Skeletal muscle tissue (tissue), 4 donors: ENCODE measurements around the gene PHGDH. TPM values are rescaled to one million over a fixed set of nuclear protein-coding genes. Genes with fewer than 3 reads are reported as not detected.

Source experiments
- H3K27ac ChIP-seq: one replicate; pipeline ENCODE4 v1.7.0; 2013; ENCODE audit warnings: mild to moderate bottlenecking, low read depth, low read length, inconsistent platforms
- H3K27me3 ChIP-seq, 3 donors: one replicate each; pipeline ENCODE4 v1.7.0; 2013; ENCODE audit warnings: low read length in 3 of 3; ENCODE audit not compliant: control insufficient read depth in 3 of 3, insufficient read depth in 3 of 3
- H3K36me3 ChIP-seq, 3 donors: one replicate each; pipeline ENCODE4 v1.7.0; 2013; ENCODE audit warnings: low read length in 3 of 3; ENCODE audit not compliant: control insufficient read depth in 3 of 3, insufficient read depth in 3 of 3
- H3K4me1 ChIP-seq, 3 donors: one replicate each; pipeline ENCODE4 v1.7.0; 2013; ENCODE audit warnings: low read length in 3 of 3, mild to moderate bottlenecking in 3 of 3; ENCODE audit not compliant: control insufficient read depth in 3 of 3, insufficient read depth in 3 of 3
- H3K4me3 ChIP-seq, 3 donors: one replicate each; pipeline ENCODE4 v1.7.0; 2013; ENCODE audit warnings: low read length in 3 of 3
- H3K9ac ChIP-seq, 3 donors: one replicate each; pipeline ENCODE4 v1.7.0; 2013; ENCODE audit warnings: low read length in 3 of 3, mild to moderate bottlenecking in 3 of 3, moderate library complexity in 2 of 3, low read depth in 1 of 3
- H3K9me3 ChIP-seq, 3 donors: one replicate each; pipeline ENCODE4 v1.7.0; 2013; ENCODE audit warnings: low read length in 3 of 3; ENCODE audit not compliant: control insufficient read depth in 3 of 3
- total RNA-seq: library from RNA; depleted of rRNA; stranded (reverse); fragments of >200 nt; gene quantifications from one replicate; pipeline ENCODE4 v1.2.3, GENCODE V29; 2014
- donor health status: Osteomylitis.

PHGDH gene
- total RNA-seq, 1 donor from 2014 or later: 50.1 TPM

GRCh38 chr1:119768778-119769177 lies 57.0 kb downstream of the PHGDH start, which contains the start of gene HMGCS2:
Gene HMGCS2 (minus strand): TSS chr1:119768905. CDS start chr1:119768844, 61 bp downstream.
- no peaks in the 10 kb centered on the region for H3K9me3 ChIP-seq
- no peak within 1 kb of the TSS for H3K4me3 ChIP-seq
- H3K27ac ChIP-seq: no peak within 1 kb of the TSS
- no peaks in the 10 kb centered on the region for H3K36me3 ChIP-seq
- no peak within 1 kb of the TSS for H3K9ac ChIP-seq
- H3K4me1 ChIP-seq: peaks cover under 1 to 3% (median under 1%) of the 10 kb centered on the region in 3 donors
- no peaks in the 10 kb centered on the region for H3K27me3 ChIP-seq

- no peaks in the 10 kb centered on the region for H3K9me3 ChIP-seq
- H3K9ac ChIP-seq: no peak overlapping the region
- H3K27ac ChIP-seq: no peak overlapping the region
- no peaks in the 10 kb centered on the region for H3K27me3 ChIP-seq
- H3K4me3 ChIP-seq: no peak overlapping the region
- peaks cover 4 to 6% (median 4%) of the 10 kb centered on the region in 3 donors for H3K4me1 ChIP-seq
- H3K36me3 ChIP-seq: no peaks in the 10 kb centered on the region
These were observed 59.3 kb downstream of the PHGDH start for GRCh38 chr1:119771016-119771415.

DNA sequence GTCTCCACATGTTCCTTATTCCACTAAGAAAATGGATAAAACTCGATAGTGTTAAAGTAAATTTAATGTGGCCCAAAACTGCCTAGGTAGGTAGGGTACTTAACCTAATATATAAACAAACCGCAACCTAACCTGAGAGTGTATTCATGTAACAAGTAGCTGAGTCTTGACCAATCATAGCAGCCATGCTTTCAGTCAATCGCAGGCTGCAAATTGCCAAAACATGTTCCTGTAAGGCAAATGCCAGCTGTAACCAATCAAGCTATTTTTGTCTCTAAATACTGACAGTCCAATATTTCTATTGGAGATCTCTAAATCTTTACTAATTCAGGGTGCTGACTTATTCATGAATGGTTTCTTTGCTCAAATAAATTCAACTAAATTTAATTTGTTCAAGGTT lies 60.0 kb downstream of the PHGDH start:
- Histone ChIP-seq H3K4me3 (no peak overlapping the region), H3K27me3 (no peaks in the 10 kb centered on the region), H3K27ac (no peak overlapping the region), H3K9me3 (no peaks in the 10 kb centered on the region), H3K4me1 (peaks cover 4 to 6% (median 4%) of the 10 kb centered on the region in 3 donors), H3K9ac (no peak overlapping the region), H3K36me3 (no peaks in the 10 kb centered on the region)

GRCh38 chr1:119772298-119772697 lies 60.6 kb downstream of the PHGDH start:
- Histone ChIP-seq H3K36me3 (no peaks in the 10 kb centered on the region), H3K9ac (no peak overlapping the region), H3K4me3 (no peak overlapping the region), H3K9me3 (no peaks in the 10 kb centered on the region), H3K27ac (no peak overlapping the region), H3K4me1 (peaks cover 4 to 6% (median 4%) of the 10 kb centered on the region in 3 donors), H3K27me3 (no peaks in the 10 kb centered on the region)

- no peaks in the 10 kb centered on the region for H3K9me3 ChIP-seq
- H3K9ac ChIP-seq: no peak overlapping the region
- peaks cover 4 to 6% (median 4%) of the 10 kb centered on the region in 3 donors for H3K4me1 ChIP-seq
- H3K4me3 ChIP-seq: no peak overlapping the region
- H3K36me3 ChIP-seq: no peaks in the 10 kb centered on the region
- H3K27ac ChIP-seq: no peak overlapping the region
- H3K27me3 ChIP-seq: no peaks in the 10 kb centered on the region
These were observed 62.0 kb downstream of the PHGDH start for GRCh38 chr1:119773711-119774241.

DNA sequence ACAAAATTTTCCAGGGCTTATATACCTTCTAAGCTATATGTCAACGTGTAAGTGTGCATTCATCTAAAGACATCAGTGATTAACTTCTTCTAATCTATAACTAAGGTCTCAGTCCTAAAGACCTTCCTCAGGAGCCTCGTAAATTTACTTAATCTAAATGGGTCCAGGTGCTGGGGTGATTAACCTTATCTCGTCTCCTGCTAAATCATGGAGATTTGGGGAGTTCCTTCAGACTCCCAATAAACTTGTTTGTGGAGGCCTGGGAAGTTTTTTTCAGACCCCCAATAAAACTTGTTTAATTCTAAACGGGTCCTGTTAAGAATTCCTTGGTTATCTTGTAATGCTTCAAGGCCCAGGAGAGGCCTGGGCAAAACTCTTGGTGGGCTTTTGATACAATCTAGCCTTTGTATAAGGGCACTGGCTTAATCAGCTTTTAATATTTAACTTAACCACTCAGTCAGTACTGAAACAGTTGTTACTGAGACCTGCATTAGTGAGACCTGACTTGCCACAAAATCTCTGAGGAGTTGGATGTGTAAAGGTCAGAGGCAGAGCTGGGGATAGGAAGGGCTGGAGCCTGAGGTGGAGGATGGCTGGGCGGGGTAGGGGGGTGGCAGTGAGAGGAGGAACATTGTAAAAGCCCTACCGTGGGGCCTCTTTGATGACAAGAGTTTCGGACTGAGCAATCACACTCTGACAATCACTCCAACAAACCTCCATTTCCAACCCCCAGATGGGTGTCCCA lies 63.2 kb downstream of the PHGDH start:
- Histone ChIP-seq H3K36me3 (no peaks in the 10 kb centered on the region), H3K27me3 (no peaks in the 10 kb centered on the region), H3K27ac (no peak overlapping the region), H3K4me1 (peaks cover 4 to 7% (median 6%) of the 10 kb centered on the region in 3 donors), H3K9ac (no peak overlapping the region), H3K9me3 (no peaks in the 10 kb centered on the region), H3K4me3 (no peak overlapping the region)

GRCh38 chr1:119778359-119778758 lies 66.6 kb downstream of the PHGDH start:
- no peaks in the 10 kb centered on the region for H3K9me3 ChIP-seq
- no peak overlapping the region for H3K4me3 ChIP-seq
- H3K36me3 ChIP-seq: no peaks in the 10 kb centered on the region
- no peak overlapping the region for H3K9ac ChIP-seq
- H3K4me1 ChIP-seq: peaks cover 5 to 10% (median 8%) of the 10 kb centered on the region in 3 donors
- no peak overlapping the region for H3K27ac ChIP-seq
- peaks cover 0 to 3% (median 0%) of the 10 kb centered on the region in 3 donors for H3K27me3 ChIP-seq

DNA sequence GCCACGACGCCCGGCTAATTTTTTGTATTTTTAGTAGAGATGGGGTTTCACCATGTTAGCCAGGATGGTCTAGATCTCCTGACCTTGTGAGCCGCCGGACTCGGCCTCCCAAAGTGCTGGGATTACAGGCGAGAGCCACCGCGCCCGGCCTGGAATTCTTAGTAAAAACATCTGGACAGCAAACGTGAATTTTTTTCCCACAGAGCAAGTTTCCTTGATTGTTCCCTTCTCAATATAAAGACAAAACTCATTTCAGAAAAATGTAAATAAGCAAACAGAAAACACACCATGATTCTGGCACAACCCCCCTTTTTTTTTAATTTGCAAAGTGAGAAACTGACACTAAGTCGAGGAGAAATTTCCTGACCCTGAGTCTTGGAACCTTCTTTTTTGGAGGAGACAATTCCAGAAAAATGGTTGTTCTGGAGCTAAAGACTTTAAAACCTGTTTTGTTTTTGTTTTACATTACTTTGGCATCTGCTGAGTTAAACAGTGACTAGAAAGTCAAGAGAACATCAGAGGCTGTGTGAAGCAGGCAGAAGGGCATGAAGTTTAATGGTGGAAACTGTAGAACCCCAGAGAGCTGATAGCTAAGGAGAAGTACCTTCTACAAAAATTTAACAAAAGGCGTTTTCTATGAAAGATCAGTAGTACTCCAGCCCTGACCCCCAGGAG lies 67.3 kb downstream of the PHGDH start:
- H3K27me3 ChIP-seq: peaks cover 0 to 3% (median 0%) of the 10 kb centered on the region in 3 donors
- no peak overlapping the region for H3K27ac ChIP-seq

GRCh38 chr1:119779869-119780356 lies 68.2 kb downstream of the PHGDH start:
- H3K27ac ChIP-seq: no peak overlapping the region

More for the DNA sequence above, 67.3 kb downstream of the PHGDH start:
- no peaks in the 10 kb centered on the region for H3K36me3 ChIP-seq
- peaks cover under 1 to 7% (median 5%) of the 10 kb centered on the region in 3 donors for H3K4me1 ChIP-seq
- H3K9ac ChIP-seq: no peak overlapping the region
- no peaks in the 10 kb centered on the region for H3K9me3 ChIP-seq
- no peak overlapping the region for H3K4me3 ChIP-seq

More at GRCh38 chr1:119779869-119780356, 68.2 kb downstream of the PHGDH start:
- Histone ChIP-seq H3K4me1 (peaks cover 0 to 6% (median 4%) of the 10 kb centered on the region in 3 donors), H3K4me3 (peak overlapping the region in 1 of 3 donors; percentile 40), H3K9me3 (no peaks in the 10 kb centered on the region), H3K9ac (no peak overlapping the region), H3K27me3 (peaks cover 0 to 3% (median 0%) of the 10 kb centered on the region in 3 donors), H3K36me3 (no peaks in the 10 kb centered on the region)
